Panc1 (cell line): ENCODE data around the gene CACNA1D. TPM values are rescaled to one million over a fixed set of nuclear protein-coding genes. Genes with fewer than 3 reads are reported as not detected.

ENCODE experiments used
- ATAC-seq: fragments of 200-7000 bp; cut with Tn5 transposase; 2 replicates; pipeline ENCODE4 v1.9.1; 2020; ENCODE audit warnings: mild to moderate bottlenecking, moderate library complexity
- BruUV-seq: library from RNA; stranded (reverse); fragments of 400-500 nt; replicated peaks from 2 replicates; lab custom pipeline; 2021; lab: Mats Ljungman, UMichigan
- CTCF ChIA-PET: fragments of 300-600 bp; sonication (Branson Sonifier 250); formaldehyde crosslinking; loops from one replicate; lab custom pipeline; 2022; ENCODE audit warnings: antibody characterized with exemption; lab: Charles Lee
- POLR2A ChIA-PET: fragments of 300-600 bp; sonication (Branson Sonifier 250); formaldehyde crosslinking; loops from one replicate; lab custom pipeline; 2022; ENCODE audit warnings: antibody characterized with exemption; lab: Charles Lee
- DNase-seq: peaks from one replicate; pipeline ENCODE4 v3.0.0-alpha.2; 2010; ENCODE audit warnings: low read depth, low spot score
- H3K27ac ChIP-seq: 2 replicates; pipeline ENCODE4 v1.5.1; 2011; ENCODE audit warnings: mild to moderate bottlenecking, low read length, inconsistent platforms
- H3K27me3 ChIP-seq: fragments of 200-500 bp; sonication (Bioruptor generic); 2 replicates; pipeline ENCODE4 v1.6.0; 2014; ENCODE audit warnings: low read length, inconsistent platforms; ENCODE audit not compliant: control insufficient read depth, insufficient read depth
- H3K36me3 ChIP-seq: fragments of 200-500 bp; sonication (Bioruptor generic); 2 replicates; pipeline ENCODE4 v1.5.1; 2014; ENCODE audit warnings: inconsistent platforms, mild to moderate bottlenecking, low read length, moderate library complexity; ENCODE audit not compliant: control insufficient read depth, insufficient read depth
- H3K4me1 ChIP-seq: 2 replicates; pipeline ENCODE4 v1.5.1; 2011; ENCODE audit warnings: inconsistent platforms, mild to moderate bottlenecking, low read length, moderate library complexity; ENCODE audit not compliant: control insufficient read depth, insufficient read depth
- H3K4me3 ChIP-seq, 2 experiments: 2 replicates each; pipeline ENCODE4 v1.5.1; 2011 to 2012; ENCODE audit warnings: low read depth in 2 of 2, low read length in 2 of 2, mild to moderate bottlenecking in 2 of 2, inconsistent platforms in 1 of 2, moderate library complexity in 1 of 2
- H3K9me3 ChIP-seq: fragments of 200-500 bp; sonication (Bioruptor generic); 2 replicates; pipeline ENCODE4 v1.5.1; 2014; ENCODE audit warnings: low read depth, mild to moderate bottlenecking, inconsistent platforms, low read length, moderate library complexity; ENCODE audit not compliant: control insufficient read depth, insufficient read depth
- CTCF ChIP-seq: fragments of 450-650 bp; IDR thresholded peaks from 2 replicates; pipeline ENCODE4 v1.5.1; 2017; ENCODE audit warnings: mild to moderate bottlenecking
- POLR2AphosphoS5 ChIP-seq: IDR thresholded peaks from 2 replicates; pipeline ENCODE4 v1.6.1; 2012; ENCODE audit warnings: mild to moderate bottlenecking, low read depth, low read length, moderate library complexity
- REST ChIP-seq, 2 experiments: IDR thresholded peaks; 2 replicates each; pipeline ENCODE4 v1.6.1; 2011 to 2012; ENCODE audit warnings: low read depth in 2 of 2, control low read depth in 1 of 2, low read length in 1 of 2, mild to moderate bottlenecking in 1 of 2, moderate library complexity in 1 of 2; ENCODE audit not compliant: insufficient read depth in 1 of 2
- SIN3A ChIP-seq: IDR thresholded peaks from 2 replicates; pipeline ENCODE4 v1.6.1; 2012; ENCODE audit warnings: low read depth, mild to moderate bottlenecking, low read length, moderate library complexity, borderline replicate concordance; ENCODE audit not compliant: insufficient read depth
- TCF7L2 ChIP-seq: IDR thresholded peaks from 2 replicates; pipeline ENCODE4 v1.6.1; 2011; ENCODE audit warnings: mild to moderate bottlenecking, low read depth, low read length, inconsistent platforms
- in situ Hi-C: cut with HindIII; loops from 2 replicates; pipeline ENCODE4 v1.10.0; 2016; ENCODE audit warnings: low sequenced_read_pairs, low pct_unique_long_range_greater_than_20kb
- intact Hi-C: fragments of 100-400 bp; cut with micrococcal nuclease; formaldehyde crosslinking; loops from one replicate; pipeline ENCODE4 v1.10.0; 2022; ENCODE audit not compliant: unreplicated experiment
- total RNA-seq: library from RNA; stranded (reverse); gene quantifications from one replicate; pipeline ENCODE4 v1.2.1, GENCODE V29; 2021; ENCODE audit not compliant: unreplicated experiment

The CACNA1D gene
- total RNA-seq, 1 experiment from 2014 or later: 23.0 TPM

GRCh38 chr3:53616971-53617892, 122.8 kb downstream of the CACNA1D start:
- no peaks in the 10 kb centered on the region for H3K36me3 ChIP-seq
- no peaks in the 10 kb centered on the region for H3K27me3 ChIP-seq
- BruUV-seq: no TSS peak
- ChIA-PET POLR2A (no interaction called here), CTCF (no interaction called here)
- intact Hi-C loops: no loop called here
- H3K4me1 ChIP-seq: no peaks in the 10 kb centered on the region
- H3K27ac ChIP-seq: no peak overlapping the region
- H3K9me3 ChIP-seq: no peaks in the 10 kb centered on the region
- in situ Hi-C loops: no loop called here
- ATAC-seq: no peak
- DNase-seq: no peak
- TF ChIP-seq SIN3A: no peak
- no peak for TF ChIP-seq CTCF
- no peak for TF ChIP-seq REST (IDR thresholded peaks at IDR 0.05; ENCODE audit: insufficient read depth in 1 of 2, low read depth in 2 of 2, low read length in 1 of 2)
- TF ChIP-seq POLR2AphosphoS5: no peak
- TF ChIP-seq TCF7L2: no peak
- H3K4me3 ChIP-seq: no peak overlapping the region

GRCh38 chr3:53617893-53618523, 123.6 kb downstream of the CACNA1D start:
- in situ Hi-C loops: no loop called here
- ChIA-PET CTCF (interaction anchor here (0.5 kb wide), 1 partner anchor 243 kb away, joined by 4 read pairs; no protein-coding TSS in a partner anchor), POLR2A (no interaction called here)
- ATAC-seq (no peak), DNase-seq (no peak)
- TF ChIP-seq POLR2AphosphoS5 (no peak), SIN3A (no peak)
- Histone ChIP-seq H3K9me3 (no peaks in the 10 kb centered on the region), H3K27ac (no peak overlapping the region), H3K36me3 (no peaks in the 10 kb centered on the region), H3K4me3 (no peak overlapping the region), H3K27me3 (no peaks in the 10 kb centered on the region), H3K4me1 (no peaks in the 10 kb centered on the region)
- intact Hi-C loops: no loop called here
- no TSS peak for BruUV-seq
